ENCODE results near the gene JPT2. TPM values are rescaled to one million over a fixed set of nuclear protein-coding genes. Genes with fewer than 3 reads are reported as not detected.

JPT2 gene
- polyA plus RNA-seq, 3 donors, result 5.4 to 7.5 (median 5.8) TPM

DNA sequence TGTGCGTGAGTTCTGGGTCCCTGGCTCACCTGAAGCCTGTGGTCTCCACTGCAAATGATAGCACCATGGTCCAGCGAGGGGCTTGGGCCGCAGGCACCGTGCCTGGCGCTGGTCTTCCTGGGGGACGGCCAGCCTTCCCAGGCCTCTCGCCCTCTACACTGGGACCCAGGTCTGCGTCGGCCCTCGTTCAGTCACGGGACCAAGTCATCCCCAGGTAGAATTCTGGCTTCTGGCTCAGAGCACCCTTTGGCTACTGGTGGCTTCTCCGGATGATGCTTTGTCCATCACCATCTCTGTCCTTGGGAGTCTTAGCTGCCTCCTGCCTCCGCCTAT, 45.5 kb upstream of the JPT2 start:
- no peaks in the 10 kb centered on the region for H3K9me3 ChIP-seq (replicated peaks in 1 of 2; ENCODE audit: control insufficient read depth in 1 of 2, insufficient read depth in 1 of 2, low read length in 2 of 2)
- no peak overlapping the region for H2AFZ ChIP-seq (ENCODE audit: insufficient read depth, low read depth, low read length, poor library complexity, severe bottlenecking)
- no peak overlapping the region for H3K4me3 ChIP-seq (replicated peaks in 1 of 3; ENCODE audit: low read depth in 2 of 3, low read length in 3 of 3)
- peaks cover 74 to 94% of the 10 kb centered on the region in 2 donors for H3K36me3 Mint-ChIP-seq
- H3K4me1 ChIP-seq (ENCODE audit: control insufficient read depth in 1 of 2, insufficient read depth in 2 of 2, low read length in 2 of 2), result no peaks in the 10 kb centered on the region
- intact Hi-C loops (cut with micrococcal nuclease), result no loop called here
- no peak for DNase-seq
- H3K27me3 ChIP-seq (ENCODE audit: control insufficient read depth in 2 of 2, insufficient read depth in 2 of 2, low read length in 2 of 2), result no peaks in the 10 kb centered on the region
- TF ChIP-seq, protein P1, sequence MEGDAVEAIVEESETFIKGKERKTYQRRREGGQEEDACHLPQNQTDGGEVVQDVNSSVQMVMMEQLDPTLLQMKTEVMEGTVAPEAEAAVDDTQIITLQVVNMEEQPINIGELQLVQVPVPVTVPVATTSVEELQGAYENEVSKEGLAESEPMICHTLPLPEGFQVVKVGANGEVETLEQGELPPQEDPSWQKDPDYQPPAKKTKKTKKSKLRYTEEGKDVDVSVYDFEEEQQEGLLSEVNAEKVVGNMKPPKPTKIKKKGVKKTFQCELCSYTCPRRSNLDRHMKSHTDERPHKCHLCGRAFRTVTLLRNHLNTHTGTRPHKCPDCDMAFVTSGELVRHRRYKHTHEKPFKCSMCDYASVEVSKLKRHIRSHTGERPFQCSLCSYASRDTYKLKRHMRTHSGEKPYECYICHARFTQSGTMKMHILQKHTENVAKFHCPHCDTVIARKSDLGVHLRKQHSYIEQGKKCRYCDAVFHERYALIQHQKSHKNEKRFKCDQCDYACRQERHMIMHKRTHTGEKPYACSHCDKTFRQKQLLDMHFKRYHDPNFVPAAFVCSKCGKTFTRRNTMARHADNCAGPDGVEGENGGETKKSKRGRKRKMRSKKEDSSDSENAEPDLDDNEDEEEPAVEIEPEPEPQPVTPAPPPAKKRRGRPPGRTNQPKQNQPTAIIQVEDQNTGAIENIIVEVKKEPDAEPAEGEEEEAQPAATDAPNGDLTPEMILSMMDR (IDR thresholded peaks at IDR 0.05), result no peak
- no peak overlapping the region for H3K4me2 ChIP-seq (replicated peaks; ENCODE audit: extremely low read depth, low read length, poor library complexity, severe bottlenecking)
- H3K36me3 ChIP-seq (replicated peaks in 1 of 2; ENCODE audit: control insufficient read depth in 1 of 2, insufficient read depth in 2 of 2, low read length in 2 of 2), result peaks cover 72 to 98% of the 10 kb centered on the region in 2 donors
- over 99% methylated on average over 13 of the region's 13 CpGs for WGBS (ENCODE audit: insufficient coverage)
- no peak overlapping the region for H3K9ac ChIP-seq (ENCODE audit: insufficient read depth, low read length, poor library complexity, severe bottlenecking)
- H3K27me3 Mint-ChIP-seq (ENCODE audit: low read depth in 3 of 3), result peaks cover 0 to 4% (median 2%) of the 10 kb centered on the region in 3 donors
- H3K79me2 ChIP-seq (ENCODE audit: insufficient read depth, low read length), result peaks cover 16% of the 10 kb centered on the region
- no peak overlapping the region for H3K4me3 Mint-ChIP-seq
- no peaks in the 10 kb centered on the region for H3K4me1 Mint-ChIP-seq
- no peak overlapping the region for H3K27ac ChIP-seq (ENCODE audit: low read depth in 1 of 2, low read length in 2 of 2)
- peaks cover 49% of the 10 kb centered on the region for H4K20me1 ChIP-seq (ENCODE audit: insufficient read depth, low read length)
- H3K9me3 Mint-ChIP-seq, result peaks cover 0 to 1% (median 0%) of the 10 kb centered on the region in 7 donors
- H3K27ac Mint-ChIP-seq, result no peak overlapping the region

DNA sequence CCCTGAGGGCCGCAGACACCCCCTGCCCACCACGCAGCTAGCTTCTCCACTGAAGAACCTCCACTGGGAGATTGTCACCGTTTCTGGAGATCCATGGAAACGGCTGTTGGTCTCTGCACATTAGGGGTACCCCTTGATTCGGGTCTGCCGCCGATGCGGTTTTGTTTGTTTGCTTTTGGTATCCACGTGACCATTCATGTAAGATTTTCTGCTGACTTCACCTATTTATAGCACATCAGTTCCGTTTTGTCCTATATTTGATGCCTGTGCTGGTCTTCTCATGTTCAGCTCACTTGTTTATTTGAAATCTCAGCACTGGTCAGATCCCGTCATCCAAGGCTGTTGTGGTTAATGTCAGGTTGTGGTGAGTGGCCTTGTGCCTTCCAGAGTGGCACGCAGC, 44.8 kb upstream of the JPT2 start:
- Histone ChIP-seq H3K9ac (ENCODE audit: insufficient read depth, low read length, poor library complexity, severe bottlenecking) (no peak overlapping the region), H3K27me3 (ENCODE audit: control insufficient read depth in 2 of 2, insufficient read depth in 2 of 2, low read length in 2 of 2) (no peaks in the 10 kb centered on the region), H4K20me1 (ENCODE audit: insufficient read depth, low read length) (peaks cover 43% of the 10 kb centered on the region), H3K4me2 (replicated peaks; ENCODE audit: extremely low read depth, low read length, poor library complexity, severe bottlenecking) (no peak overlapping the region), H3K27ac (ENCODE audit: low read depth in 1 of 2, low read length in 2 of 2) (no peak overlapping the region), H3K9me3 (replicated peaks in 1 of 2; ENCODE audit: control insufficient read depth in 1 of 2, insufficient read depth in 1 of 2, low read length in 2 of 2) (no peaks in the 10 kb centered on the region), H2AFZ (ENCODE audit: insufficient read depth, low read depth, low read length, poor library complexity, severe bottlenecking) (no peak overlapping the region), H3K4me1 (ENCODE audit: control insufficient read depth in 1 of 2, insufficient read depth in 2 of 2, low read length in 2 of 2) (no peaks in the 10 kb centered on the region), H3K36me3 (replicated peaks in 1 of 2; ENCODE audit: control insufficient read depth in 1 of 2, insufficient read depth in 2 of 2, low read length in 2 of 2) (peaks cover 76 to 98% of the 10 kb centered on the region in 2 donors), H3K4me3 (replicated peaks in 1 of 3; ENCODE audit: low read depth in 2 of 3, low read length in 3 of 3) (no peak overlapping the region), H3K79me2 (ENCODE audit: insufficient read depth, low read length) (peaks cover 14% of the 10 kb centered on the region)
- H3K4me3 Mint-ChIP-seq, result no peak overlapping the region
- DNase-seq, result no peak
- H3K27me3 Mint-ChIP-seq (ENCODE audit: low read depth in 3 of 3), result peaks cover 0 to 4% (median 2%) of the 10 kb centered on the region in 3 donors
- TF ChIP-seq, protein P1 (IDR thresholded peaks at IDR 0.05), result no peak
- 97% methylated on average over 12 of the region's 12 CpGs for WGBS (ENCODE audit: insufficient coverage)
- no peaks in the 10 kb centered on the region for H3K4me1 Mint-ChIP-seq
- no peak overlapping the region for H3K27ac Mint-ChIP-seq
- H3K36me3 Mint-ChIP-seq, result peaks cover 79 to 95% of the 10 kb centered on the region in 2 donors
- intact Hi-C loops (cut with micrococcal nuclease), result no loop called here
- peaks cover 0 to 1% (median 0%) of the 10 kb centered on the region in 7 donors for H3K9me3 Mint-ChIP-seq
